LNCaP clone FGC (cell line): ENCODE data around the gene ABHD2.
A peak's percentile ranks its signal among the peaks of the same experiment; 100 is the strongest.

Experiments used
- DNase-seq: peaks from one replicate; pipeline ENCODE4 v3.0.0-alpha.2; 2011; ENCODE audit warnings: low read depth
- H3K4me3 ChIP-seq: 2 replicates; pipeline ENCODE4 v1.5.1; 2011; ENCODE audit warnings: mild to moderate bottlenecking, low read depth, low read length, control low read depth
- TF ChIP-seq, protein P1 (sequence below): IDR thresholded peaks from 2 replicates; pipeline ENCODE4 v1.5.1; 2012; ENCODE audit warnings: mild to moderate bottlenecking; ENCODE audit not compliant: control insufficient read depth, insufficient read depth; ENCODE audit errors: extremely low read depth

ABHD2 gene

DNA sequence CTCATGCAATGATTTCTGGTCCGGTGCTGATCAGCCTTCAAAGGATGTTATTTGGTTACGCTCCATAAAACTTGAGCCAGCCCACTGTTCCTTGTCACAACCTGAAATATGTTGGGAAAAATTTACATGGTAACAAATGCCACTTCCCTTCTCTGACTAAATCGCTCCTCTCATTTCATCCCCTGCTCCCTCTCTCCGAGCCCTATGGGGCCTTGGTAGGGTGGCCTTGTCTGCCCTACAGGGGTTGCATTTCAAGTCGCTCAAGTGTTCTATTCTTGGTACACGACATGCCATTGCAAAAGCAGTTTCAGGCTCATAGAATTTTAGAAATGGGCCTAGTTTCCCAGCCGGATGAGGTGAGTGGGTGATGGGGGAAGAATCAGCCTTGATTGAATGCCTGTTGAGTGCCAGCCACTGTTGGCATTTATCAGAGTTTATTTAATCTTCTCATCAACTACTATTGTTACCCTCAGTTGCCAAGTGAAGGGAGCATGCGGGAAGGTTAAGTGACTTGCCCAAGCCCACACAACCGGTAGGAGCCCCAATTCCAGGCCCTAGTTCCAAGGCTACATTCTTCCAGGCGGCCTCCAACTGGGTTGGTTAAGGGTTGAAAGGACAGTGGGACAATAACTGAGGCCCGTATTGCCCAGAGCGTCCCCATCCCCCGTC is 961 bp upstream of the ABHD2 start:
- TF ChIP-seq, protein P1, sequence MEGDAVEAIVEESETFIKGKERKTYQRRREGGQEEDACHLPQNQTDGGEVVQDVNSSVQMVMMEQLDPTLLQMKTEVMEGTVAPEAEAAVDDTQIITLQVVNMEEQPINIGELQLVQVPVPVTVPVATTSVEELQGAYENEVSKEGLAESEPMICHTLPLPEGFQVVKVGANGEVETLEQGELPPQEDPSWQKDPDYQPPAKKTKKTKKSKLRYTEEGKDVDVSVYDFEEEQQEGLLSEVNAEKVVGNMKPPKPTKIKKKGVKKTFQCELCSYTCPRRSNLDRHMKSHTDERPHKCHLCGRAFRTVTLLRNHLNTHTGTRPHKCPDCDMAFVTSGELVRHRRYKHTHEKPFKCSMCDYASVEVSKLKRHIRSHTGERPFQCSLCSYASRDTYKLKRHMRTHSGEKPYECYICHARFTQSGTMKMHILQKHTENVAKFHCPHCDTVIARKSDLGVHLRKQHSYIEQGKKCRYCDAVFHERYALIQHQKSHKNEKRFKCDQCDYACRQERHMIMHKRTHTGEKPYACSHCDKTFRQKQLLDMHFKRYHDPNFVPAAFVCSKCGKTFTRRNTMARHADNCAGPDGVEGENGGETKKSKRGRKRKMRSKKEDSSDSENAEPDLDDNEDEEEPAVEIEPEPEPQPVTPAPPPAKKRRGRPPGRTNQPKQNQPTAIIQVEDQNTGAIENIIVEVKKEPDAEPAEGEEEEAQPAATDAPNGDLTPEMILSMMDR = no peak
- no peak for DNase-seq
- peak overlapping the region; percentile 82 for H3K4me3 ChIP-seq

DNA sequence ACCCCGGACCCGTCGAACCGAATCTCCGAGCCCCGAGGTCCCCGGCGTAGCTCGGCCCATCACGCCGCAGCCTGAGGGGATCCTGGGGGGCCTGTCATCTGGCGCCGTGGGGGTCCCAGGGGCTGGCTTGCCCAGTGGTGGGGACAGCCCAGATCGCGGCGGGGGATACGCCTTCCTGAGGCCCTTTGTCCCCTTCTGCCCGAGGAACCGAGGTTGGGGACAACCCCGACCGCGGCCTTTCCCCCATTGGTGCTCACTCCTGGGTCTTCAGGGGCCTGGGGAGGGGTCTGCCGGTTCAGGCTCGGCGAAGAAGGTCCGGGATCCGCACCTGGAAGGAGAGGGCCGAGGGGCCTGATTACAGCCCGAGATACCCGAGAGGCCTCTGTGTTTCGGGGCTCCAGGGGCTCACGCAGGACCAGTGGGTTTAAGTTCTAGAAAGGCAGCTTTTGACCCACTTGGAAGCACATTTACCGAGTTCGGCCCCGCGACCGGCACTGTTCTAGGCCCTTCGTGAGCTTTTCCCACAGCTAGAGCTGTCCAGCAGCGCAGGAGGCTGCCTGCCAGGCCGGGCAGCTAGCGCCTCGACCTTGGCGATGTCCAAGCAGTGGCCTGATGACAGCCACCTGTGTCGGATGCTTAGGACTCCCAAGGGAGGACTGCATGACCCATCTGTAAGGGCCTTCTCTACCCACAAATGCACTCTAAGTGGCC is 504 bp downstream of the ABHD2 start:
- TF ChIP-seq, protein P1 = no peak
- peak overlapping the region; percentile 82 for H3K4me3 ChIP-seq
- no peak for DNase-seq

DNA sequence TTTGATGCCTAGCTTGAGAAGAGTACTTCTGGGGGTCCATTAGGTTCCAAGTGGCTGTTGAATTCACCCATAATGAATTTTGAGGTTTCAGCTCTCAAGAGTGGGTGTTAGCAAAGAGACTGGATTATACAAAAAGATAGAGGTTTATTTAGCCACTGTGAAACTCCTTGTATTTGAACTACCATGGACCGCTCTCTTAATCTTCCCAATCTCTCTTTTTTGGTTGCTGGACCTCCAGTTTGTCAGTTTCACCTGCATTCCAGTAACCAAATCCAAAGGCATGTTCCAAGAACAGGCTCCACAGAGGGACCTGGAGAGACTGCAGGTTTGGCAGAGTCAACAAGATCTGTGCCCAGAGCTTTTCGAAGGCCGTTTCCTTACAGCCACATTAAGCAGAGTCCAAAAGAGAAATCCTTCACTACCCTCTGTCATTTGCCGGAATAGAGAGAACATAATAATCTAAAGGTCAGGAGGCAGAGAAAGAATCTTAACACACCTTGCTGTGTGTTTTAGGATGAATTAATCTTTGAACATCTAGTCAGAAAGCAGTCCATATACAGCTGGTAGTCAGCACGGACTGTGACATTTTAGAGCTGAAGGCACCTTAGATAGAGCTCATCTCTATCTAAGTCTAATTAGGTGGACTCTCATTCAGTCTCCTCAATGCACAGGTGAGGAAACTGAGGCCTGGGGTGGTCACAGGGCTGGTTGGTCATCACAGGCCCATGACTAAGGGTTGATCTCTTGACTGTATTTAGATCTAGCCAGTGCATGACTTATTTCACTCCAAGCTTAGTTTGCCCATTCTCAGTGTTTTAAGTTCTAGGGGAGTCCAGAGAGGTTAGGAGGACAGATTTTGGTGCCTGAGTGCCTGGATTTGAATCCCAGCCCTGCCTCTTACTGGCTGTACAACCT is 1.3 kb downstream of the ABHD2 start:
- H3K4me3 ChIP-seq = peak overlapping the region; percentile 82
- TF ChIP-seq, protein P1 = no peak
- DNase-seq = no peak

DNA sequence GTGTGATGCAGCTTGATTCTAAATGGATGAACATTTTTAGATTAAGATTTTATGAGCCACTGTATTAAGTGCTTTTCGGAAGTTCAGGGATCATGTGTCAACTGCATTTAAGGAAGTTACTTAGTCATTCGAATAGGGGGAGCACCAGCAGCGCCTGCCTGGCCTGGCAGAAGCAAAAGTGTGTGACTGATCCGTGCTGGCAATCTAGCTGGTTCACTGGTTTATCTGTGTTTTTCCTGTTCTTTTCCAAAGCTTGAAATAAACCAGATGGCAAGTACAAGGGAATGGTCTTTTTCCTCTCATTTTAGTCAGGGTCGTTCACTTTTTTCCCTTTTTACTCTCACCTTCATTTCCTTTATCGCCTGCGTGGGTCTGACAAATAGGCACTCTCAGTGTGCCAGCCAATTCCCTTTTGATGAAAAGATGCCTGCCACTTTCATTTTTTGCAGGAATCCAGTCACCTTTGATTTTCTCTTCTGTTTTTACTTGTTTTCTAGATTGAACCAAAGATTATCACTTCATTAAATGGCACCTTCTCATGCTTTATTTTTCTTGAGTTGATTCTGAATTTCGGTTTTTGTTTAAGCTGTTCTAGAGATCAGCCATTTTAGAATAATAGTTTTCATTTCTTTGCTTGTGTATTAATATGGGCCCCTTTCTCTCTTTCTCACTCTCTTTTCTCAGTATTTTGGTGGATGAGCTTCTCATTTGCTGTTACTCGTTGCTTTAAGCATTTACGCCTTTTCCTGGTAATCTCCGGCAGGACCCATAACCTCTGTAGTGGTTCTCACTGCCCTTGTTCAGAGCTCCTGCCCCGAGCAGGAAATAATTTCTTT is 2.8 kb downstream of the ABHD2 start:
- H3K4me3 ChIP-seq = peak overlapping the region; percentile 82
- peak; percentile 92 for DNase-seq
- TF ChIP-seq, protein P1 = no peak

DNA sequence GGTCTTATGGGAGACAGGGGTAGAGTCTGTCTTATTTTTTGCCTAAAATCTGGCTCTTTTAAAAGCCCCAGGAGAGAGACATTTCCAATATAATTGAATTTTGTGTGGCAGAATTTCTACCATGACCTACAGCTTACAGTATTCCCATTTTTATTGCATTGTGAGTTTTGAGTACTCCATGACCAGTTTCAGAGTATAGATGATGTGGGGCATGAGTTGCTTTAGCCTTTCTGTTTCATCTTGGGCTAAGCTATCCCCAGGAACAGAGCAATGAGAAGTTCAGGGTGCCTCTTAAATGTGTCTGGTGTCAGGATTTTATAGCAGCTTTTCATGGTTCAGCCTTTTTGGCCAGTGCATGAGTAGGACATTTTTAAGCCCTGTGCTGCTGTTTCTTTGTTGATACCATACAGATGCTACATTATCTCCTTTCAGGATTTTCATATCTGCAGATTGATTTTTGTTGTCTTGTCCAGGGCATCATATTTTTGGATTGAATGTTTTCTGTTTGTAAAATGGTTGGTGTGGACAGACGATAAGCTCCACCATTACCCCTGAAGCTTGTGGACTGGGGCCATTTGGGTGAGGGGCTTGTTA is 3.5 kb downstream of the ABHD2 start:
- peak overlapping the region; percentile 82 for H3K4me3 ChIP-seq
- TF ChIP-seq, protein P1 = no peak
- no peak for DNase-seq

DNA sequence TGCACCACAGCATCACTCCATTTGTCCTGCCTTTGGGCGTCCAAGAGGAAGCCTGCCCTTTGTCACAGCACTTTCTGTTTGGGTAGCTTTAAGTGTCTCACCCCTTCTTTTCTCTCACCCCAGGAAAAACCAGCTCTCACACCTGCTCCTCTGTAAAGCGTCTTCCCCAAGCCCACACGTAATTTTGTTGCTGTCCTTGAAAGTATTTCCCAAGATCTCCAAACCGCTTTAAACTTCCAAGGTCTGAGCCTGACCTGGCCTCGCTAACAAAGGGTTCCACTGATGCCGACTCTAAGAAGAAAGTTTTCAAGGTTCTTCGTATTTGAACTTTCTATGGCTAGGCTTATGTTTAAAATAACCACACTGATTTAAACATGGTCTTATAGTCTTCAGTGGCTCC is 5.3 kb downstream of the ABHD2 start:
- H3K4me3 ChIP-seq = peak overlapping the region; percentile 82
- TF ChIP-seq, protein P1 = no peak
- DNase-seq = no peak
